NOMO-1 treated with DMSO at 0.1 percent for 48 hours (cell line): ENCODE data around the gene SLBP.
"Not testable (repeated sequence)": the region's sequence is repeated elsewhere in the genome, so short reads cannot be mapped to it uniquely, and the experiment has no call there.

Source experiments
- DNase-seq: peaks from one replicate; lab custom pipeline; 2025; ENCODE audit not compliant: unreplicated experiment; lab: John Stamatoyannopoulos, UW

SLBP gene

DNA sequence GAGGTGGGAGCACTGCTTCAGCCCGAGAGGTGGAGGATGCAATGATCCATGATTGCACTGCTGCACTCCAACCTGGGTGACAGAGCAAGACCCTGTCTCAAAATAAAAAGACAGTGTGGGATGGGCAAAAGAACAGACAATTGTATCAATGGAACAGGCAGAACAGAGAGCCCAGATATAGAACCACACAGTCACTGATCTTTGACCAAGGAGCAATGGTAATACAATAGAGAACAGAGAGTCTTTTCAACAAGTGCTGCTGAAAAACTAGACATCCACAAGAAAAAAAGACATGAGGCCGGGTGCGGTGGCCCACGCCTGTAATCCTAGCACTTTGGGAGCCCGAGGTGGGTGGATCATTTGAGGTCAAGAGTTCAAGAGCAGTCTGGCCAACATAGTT is 33.9 kb downstream of the SLBP start:
- DNase-seq: no peak

- no peak for DNase-seq
These were observed 35.3 kb downstream of the SLBP start for GRCh38 chr4:1676605-1677525.

GRCh38 chr4:1675802-1676137 is 36.3 kb downstream of the SLBP start:
- DNase-seq: no peak

- DNase-seq: no peak
These were observed 36.9 kb downstream of the SLBP start for GRCh38 chr4:1675136-1675801.

- DNase-seq: no peak
These were observed 37.4 kb downstream of the SLBP start for GRCh38 chr4:1674682-1675081.

DNA sequence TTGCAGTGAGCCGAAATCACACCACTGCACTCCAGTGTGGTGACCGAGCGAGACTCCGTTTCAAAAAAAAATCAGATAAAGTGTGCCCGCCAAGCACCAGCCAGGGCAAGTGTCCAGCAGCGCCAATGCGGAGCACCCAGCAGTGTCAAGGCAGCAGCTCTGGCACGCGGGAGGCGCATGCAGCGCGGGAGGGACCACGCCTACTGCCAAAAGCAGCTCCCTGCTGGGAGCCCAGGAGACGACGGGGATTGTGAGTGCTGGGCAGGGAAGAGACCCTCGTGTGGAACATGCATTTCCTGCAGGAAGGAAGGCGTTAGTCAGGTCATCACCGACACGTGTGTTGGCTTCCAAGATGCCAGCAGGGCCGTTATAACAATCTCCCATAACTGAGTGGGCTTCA is 38.4 kb downstream of the SLBP start:
- no peak for DNase-seq

GRCh38 chr4:1671011-1671410 is 41.1 kb downstream of the SLBP start:
- DNase-seq: not testable (repeated sequence)

DNA sequence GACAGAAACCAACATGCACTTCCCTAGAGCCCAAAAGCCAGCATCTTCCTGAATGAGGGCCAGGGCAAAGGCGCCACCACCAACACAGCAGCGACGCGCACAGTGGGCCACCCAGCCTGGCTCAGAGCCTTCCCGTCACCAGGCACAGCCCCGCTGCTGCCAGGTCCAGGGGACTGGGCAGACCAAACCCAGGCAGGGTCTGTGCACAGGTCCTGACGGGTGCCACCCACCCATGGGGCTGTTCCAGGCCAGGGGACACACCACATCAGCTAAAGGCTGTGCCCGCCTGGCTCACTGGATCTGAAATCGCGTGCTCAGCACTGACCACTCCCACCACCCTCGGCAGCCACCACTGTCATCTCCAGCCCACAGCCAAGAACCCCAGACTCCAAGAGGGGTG is 41.8 kb downstream of the SLBP start:
- DNase-seq: no peak

- DNase-seq: no peak
These were observed 42.3 kb downstream of the SLBP start for GRCh38 chr4:1669850-1670249.

DNA sequence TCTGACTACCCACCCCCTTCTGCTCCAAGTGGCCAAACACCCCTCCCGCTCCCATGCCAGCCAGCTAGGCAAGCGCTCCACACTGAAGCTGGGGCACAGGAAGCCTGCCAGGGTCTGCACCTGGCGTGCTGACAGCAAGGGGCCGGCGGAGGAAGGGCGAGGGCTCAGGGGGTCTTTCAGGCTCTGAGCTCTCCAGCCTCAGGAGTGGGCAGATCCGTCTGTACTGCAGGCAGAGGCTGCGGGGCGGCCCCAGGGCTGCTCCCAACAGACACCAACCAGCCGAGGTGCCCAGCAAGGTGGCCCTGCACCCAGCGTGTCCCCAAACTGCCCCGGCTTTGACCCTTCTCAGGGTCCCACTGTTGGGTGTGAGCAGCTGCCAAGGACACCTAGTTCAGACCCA is 42.8 kb downstream of the SLBP start:
- DNase-seq: no peak

DNA sequence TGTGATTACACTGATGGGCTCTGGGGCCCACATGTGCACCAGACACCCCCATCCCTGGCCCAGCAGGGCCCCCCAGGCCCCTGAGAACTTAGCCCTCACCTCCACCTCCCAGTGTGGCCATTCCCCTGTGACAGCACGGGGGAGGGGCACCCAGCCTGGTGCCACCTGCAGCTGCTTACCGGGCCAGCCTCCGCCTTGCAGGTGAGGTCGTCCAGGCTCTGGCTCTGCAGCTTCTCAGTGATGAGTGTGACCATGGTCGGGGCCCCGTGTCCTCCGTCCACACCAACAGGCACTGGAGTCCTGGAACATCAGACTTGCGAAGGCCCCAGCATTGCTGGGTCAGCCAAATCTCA is 43.7 kb downstream of the SLBP start:
- no peak for DNase-seq

- no peak for DNase-seq
These were observed 44.8 kb downstream of the SLBP start for GRCh38 chr4:1667273-1667672.

DNA sequence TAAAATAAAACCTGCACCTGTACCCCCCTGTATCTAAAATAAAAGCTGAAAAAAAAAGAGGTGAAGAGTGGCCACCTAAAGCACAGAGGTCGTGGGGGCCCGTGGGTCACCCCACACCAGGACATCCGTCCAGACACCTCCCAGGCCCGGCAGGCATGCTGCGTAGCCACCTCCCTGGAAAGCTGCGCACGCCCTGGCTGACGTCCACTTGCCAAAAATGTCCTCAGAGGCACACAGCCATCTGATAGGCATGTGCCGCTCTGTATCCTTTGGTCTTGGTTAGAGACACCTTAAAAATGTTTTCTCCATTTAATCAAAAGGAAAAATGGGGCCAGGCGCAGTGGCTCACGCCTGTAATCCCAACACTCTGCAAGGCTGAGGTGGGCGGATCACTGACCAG is 45.7 kb downstream of the SLBP start:
- no peak for DNase-seq

- DNase-seq: no peak
These were observed 48.0 kb downstream of the SLBP start for GRCh38 chr4:1664141-1664540.

- no peak for DNase-seq
These were observed 48.6 kb downstream of the SLBP start for GRCh38 chr4:1663549-1663948.

GRCh38 chr4:1661695-1662094 is 50.4 kb downstream of the SLBP start:
- no peak for DNase-seq

DNA sequence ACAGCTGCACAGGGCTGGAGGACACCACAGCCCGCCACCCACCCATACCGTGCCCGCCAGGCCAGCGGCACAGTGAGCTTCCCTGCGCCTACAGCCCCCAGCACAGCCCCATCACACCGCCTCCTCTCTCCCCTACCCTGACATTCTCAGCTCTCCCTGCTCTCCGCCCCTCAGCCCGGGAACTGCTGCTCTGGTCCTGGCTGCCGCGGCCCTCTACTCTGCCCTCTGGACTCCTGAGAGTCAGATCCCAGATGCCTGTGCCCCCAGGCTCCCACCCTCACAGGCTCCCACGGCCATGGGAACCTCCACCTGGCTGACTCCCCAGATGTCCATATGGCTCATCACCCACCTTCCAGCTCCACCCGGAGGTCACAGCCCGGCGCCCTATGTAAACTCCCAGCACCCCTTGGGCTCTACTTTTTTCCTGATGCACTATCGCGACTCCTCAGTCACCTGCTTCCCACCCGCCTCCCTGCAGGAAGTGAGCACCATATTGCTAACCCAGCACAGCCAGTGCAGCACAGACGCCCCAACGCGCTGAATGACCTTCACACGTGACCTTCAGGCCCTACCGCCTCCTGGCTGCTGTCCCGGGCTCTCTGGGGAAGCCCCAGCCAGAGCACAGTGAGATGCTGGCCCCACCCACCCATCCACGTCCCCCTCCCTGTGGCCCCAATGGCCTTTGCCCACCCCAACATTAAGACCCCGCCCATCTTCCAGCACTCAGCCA is 51.0 kb downstream of the SLBP start:
- no peak for DNase-seq

GRCh38 chr4:1659104-1660043 is 52.7 kb downstream of the SLBP start:
- DNase-seq: no peak

- no peak for DNase-seq
These were observed 53.5 kb downstream of the SLBP start for GRCh38 chr4:1658581-1658980.

DNA sequence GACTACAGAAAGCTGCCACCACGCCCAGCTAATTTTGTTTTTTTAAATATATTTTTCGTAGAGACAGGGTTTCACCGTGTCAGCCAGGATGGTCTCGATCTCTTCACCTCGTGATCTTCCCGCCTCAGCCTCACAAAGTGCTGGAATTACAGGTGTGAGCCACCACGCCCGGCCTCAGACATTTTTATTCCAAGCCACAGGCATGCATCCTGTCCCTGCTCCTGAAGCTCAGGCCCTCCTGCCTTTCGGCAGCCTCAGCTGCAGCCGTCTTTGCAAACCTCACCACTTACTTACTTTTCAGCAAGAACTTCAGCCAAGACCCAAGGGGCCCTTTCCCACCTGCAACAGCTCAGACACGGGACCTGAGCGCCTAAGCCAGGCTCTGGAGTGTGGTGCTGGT is 54.0 kb downstream of the SLBP start:
- DNase-seq: no peak

DNA sequence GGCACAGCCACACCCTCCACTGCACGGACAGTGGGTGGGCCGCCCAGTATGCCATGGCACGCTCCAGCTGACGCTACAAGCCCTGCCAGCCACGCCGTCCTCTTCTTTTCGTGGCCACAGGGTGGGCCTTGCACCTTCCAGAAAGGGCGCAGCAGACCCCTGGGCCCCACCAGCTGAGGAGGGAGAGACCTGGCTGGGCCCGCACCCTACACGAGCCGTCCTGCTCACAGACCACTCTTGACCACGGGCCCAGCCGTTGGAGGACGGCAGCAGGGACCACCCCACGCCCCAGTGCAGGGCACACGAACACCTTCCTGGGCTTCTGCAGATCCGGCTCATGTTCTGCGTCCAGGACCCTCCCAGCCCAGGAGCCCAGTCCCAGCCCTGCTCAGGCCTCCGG is 55.1 kb downstream of the SLBP start:
- DNase-seq: no peak
